ENCODE data around the gene TIMM17A.
"Not testable (repeated sequence)": the region's sequence is repeated elsewhere in the genome, so short reads cannot be mapped to it uniquely, and the experiment has no call there.

Gene TIMM17A

DNA sequence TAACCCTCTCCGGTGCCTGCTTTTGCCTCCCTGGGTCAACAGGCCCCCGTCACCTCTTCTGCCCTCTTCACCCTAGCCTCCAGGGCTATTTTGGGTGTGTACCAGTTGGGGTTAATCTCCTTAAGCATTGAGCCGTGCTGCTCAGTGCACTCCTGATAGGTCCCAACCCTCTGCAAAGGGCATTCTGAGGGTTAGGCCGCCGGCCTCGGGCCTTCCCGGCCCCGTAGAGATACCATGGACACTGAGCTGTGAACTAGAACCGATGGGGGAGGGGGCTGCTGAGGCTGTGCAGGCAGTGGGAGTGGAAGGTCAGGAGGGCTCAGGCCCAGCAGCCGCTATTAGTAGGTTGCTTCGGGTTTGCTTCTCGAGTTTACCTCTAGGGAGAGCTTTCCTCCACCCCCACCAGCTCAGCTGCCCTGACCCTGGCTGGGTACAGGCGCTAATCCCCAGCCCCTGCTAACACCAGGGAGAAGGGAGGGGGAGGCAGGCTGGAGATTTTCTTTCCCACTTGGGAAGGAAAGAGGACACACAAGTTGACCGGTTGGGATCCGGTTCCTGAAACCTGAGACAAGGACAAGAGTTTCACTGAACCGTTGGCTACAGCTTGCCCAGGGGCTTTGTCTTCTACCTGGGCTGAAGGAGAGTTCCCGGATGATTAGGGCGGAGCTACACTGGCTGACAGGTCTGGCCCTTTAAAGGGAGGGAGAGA lies 13.7 kb upstream of the TIMM17A start:
- peak; percentile 19 for DNase-seq

DNA sequence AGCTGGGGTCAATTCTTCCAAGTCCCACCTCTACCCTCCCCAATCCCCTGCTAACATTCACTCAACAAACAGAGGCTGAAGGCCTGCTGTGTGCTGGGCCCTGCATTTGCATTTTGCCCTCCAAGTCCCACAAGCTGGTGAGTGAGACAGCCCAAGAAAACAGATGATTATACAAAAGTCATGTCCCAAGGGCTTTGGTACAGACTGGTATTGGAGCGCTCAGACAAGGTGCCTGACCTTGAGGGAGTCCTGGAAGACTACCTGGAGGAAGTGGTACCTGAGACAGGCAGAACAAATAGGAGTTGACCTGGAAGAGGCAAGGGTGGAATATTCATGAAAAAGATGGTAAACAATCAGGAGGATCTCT lies 13.2 kb upstream of the TIMM17A start:
- no peak for DNase-seq

DNA sequence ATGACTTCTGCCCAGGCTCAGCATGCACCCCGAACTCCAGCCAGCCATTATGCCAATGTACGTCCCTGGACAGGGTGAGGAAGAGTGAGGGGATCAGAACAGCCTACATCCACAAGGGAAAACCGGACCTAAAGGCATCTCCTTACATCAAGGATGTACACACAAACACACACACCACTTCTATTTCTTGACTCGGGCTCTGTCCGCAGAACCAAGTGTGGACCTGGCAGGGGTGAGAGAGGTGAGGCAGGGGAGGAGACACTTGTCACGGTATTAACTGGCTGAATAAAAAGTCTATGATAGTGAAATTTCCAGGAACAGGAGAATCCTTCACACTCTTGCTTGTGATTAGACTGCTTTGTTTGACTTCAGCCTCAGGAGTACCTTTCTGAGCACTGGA lies 11.3 kb upstream of the TIMM17A start:
- no peak for DNase-seq

DNA sequence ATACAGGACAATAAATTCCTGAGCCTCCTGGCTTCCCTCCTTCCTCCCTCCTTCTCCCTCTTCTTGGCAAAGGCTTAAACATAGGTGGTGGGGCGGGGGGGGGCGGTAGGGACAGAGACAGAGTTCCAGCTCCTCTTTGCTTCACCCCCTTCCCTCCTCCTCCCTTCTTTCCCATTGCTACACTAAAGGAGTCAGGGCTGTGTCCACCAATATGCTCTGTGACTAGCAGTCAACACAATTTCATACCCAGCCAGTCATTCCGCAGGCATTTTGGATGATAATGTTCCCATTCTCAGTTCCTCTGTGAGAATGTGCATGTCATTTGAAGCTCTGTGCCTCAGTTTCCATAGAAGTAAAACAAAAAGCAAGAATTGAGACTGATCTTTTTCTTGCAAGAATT lies 10.7 kb upstream of the TIMM17A start:
- no peak for DNase-seq

DNA sequence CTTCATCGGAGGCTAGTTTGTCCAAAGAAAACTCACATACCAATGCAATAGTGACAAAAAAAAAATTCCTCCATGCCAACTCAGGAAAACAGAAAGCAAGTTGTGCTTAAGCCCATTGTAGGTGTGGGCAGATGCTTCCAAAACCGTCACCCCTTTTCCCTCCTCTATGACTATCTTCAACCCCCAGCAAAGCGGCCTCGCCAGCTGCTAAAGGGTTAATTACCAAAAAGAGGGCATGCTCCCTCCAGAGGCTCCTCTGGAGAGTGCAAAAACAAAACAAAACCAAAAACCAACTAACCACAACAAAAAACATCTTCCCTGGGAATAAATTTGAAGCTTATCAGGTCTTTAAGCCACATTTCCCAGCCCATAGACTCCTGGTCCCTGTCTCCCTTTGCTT lies 10.1 kb upstream of the TIMM17A start:
- DNase-seq: no peak

DNA sequence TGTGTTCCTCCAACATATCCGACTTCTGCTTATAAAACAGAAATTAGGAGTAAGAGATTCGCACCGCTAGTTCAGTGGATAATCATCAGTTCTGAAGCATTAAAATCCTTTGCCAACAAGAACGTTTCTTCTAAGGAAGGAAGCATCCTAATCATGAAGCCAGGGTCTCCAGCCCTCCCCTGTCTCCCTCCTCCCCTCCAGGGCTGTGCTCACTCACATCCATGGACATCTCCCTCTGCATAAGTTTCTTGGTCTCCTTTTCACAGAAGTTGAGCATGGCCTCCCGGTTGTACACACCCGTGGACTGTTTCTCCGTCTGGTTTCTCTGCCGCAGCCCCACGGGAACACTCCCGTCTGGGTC lies 9.5 kb upstream of the TIMM17A start:
- no peak for DNase-seq

DNA sequence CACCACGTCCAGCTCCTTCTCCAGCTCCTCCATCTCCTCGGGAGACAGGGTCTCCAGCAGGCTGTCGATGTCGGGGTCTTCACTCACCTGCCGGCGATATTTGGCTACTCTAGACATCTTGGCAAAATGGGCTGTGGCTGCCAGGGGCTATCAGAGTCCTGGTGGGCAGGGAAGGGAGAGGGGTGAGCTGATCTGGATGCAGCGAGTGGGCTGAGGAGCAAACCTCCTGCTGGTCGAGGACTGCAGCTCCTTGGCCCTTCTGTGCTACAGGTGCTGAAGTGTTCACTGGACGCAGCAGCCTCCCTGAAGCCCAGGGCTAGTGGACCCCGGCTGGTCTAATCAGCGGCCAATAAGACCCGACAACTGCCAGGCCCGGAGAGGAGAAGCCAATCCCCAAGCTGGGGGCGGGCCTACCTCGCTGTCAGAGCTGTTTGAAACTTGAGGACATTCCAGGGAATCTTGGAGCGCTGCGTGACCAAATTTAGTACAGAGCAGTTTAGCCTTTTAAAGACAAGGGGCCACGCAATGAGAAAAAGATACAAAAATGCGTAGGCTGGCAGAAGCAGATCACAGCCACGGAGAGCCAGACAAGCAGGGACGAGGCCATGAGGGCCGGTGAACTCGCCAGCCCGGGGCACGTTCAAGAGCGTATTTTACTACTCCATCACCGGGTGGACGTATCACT lies 8.9 kb upstream of the TIMM17A start, which contains the start of gene LMOD1:
Gene LMOD1 (minus strand): TSS at position 325 of the 685 bp plus-strand sequence. CDS start 208 bp downstream, at position 117.
- DNase-seq: peak; percentile 73

DNA sequence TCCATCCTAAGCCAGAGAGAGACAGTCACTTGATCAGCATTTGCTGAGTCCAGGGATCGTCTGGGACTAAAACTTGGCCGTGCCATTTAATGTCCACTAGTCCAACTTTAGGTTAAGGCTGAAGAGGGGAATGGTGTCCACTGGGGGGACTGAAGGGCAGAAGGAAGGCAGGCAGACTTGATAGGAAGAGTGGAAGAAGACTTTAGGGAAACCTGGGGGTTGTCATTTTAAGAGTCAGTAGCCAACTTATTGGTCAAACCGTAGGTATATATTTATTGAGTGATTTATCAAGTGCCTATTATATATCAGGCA lies 7.7 kb upstream of the TIMM17A start:
- no peak for DNase-seq

DNA sequence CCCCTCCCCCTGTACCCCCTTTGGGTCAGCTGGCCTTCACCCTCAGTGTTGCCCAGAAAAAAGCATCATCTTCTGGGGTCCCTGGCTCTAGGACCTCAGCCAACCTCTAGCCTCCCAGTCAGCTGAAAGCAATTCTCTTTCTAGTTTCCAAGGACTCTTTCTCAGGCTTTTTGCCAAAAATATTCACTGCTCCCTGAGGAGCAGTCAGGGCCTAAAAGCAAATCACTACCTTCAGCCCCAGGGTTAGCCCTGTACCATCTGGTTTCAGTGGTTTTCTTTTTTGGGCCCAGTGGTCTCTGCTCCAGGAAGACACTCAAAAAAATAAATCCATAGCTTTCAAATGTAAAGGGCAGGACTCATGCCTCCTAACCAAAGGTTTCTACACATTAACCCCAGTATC lies 5.8 kb upstream of the TIMM17A start:
- DNase-seq: no peak

DNA sequence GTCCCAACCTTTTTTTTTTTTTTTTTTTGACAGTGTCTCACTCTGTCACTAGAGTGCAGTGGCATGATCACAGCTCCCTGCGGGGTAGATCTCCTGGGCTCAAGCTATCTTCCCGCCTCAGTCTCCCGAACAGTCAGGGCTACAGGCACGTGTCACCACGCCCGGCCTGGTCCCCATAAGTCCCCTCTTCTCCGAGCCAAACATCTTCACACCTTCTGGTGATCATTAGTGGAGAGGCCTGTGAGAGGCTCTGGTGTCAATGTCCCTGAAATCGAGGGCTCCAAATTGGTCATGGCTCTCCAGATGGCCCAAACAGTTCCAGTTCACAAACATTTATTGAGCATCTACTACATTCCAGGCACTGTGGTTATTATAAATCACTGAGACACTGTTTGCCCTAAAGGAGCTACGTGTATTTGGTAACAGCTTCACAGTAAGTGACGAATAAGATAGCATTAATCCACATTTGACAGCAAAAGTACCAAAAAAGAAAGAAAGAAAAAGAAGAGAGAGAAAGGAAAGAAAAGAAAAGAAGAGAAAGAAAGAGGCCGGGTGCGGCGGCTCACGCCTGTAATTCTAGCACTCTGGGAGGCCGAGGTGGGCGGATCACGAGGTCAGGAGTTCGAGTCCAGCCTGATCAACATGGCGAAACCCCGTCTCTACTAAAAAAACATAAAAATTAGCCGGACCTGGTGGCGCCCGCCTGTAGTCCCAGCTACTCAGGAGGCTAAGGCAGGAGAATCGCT lies 867 bp upstream of the TIMM17A start:
- no peak for DNase-seq

DNA sequence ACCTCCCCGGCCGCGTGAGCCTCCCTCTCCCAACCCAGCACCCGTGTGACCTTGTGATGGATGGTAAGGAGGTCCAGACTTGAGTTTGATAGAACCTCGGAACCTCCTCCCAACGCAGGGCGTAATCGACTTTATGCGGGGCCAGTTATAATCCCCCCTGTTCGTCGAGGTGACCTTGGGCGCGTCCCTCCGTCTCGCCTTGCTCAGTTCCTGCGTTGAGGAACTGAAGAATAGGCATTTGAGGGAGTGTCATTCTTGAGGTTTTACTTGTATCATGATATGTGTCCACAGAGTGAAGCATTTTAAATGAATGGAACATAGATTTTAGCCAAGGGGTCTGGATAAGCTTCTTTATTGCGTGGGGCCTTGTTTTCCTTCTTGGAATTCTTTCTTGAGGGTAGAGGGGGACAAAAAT lies 433 bp downstream of the TIMM17A start:
- no peak for DNase-seq

DNA sequence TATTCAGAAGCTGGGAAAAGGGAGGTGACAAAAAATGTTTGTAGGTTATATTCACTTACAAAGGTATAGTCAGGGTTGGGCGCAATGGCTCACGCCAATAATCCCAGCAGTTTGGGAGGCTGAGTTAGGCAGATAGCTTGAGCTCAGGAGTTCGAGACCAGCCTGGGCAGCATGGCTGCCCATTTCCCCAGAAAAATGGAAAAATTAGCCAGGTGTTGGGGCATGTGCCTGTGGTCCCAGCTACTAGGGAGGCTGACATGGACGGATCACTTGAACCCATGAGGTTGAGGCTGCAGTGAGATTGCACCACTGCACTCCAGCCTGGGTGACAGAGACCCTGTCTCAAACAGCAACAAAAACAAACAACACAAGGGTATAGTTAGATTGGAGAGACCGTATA lies 3.0 kb downstream of the TIMM17A start:
- no peak for DNase-seq

DNA sequence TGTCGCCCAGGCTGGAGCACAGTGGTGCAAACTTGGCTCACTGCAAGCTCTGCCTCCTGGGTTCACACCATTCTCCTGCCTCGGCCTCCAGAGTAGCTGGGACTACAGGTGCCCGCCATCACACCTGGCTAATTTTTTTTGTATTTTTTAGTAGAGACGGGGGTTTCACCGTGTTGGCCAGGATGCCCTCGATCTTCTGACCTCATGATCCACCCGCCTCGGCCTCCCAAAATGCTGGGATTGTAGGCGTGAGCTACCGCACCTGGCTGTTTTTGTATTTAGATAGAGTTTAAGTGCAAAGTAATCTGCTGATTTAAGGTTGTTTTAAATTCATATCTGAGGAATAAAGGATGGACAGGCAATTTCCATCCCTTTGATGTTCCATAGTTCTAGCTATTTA lies 7.1 kb downstream of the TIMM17A start:
- DNase-seq: not testable (repeated sequence)

DNA sequence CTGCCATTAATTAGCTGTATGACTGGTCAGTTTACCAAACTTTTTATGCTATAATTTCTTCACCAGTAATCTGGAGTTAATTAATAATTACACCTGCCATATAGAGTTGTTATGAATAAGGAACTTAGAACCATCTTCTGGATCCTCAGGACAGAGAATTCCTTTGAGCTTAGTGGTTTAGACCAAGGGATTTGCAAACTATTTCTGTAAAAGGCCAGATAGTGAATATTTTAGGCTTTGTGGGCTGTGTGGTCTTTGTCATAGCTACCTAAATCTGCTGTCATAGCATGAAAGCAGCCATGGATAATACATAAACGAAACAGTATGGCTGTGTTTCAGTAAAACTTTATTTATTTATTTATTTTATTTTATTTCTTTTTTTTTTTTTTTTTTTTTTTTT lies 9.0 kb downstream of the TIMM17A start:
- DNase-seq: no peak

DNA sequence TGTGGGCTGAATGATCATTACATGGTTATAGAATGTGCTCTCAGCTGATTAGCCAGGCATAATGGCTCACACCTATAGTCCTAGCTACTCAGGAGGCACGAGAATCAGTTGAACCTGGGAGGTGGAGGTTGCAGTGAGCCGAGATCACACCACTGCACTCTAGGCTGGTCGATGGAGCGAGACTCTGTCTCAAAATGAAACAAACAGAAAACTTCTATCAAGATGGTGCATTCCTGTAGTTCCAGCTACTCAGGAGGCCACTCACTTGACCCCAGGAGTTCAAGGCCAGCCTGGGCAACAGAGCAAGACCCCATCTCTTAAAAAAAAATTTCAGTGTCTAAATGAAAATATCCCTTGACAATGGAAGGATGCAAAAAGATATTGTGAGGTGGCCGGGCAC lies 10.9 kb downstream of the TIMM17A start:
- no peak for DNase-seq

DNA sequence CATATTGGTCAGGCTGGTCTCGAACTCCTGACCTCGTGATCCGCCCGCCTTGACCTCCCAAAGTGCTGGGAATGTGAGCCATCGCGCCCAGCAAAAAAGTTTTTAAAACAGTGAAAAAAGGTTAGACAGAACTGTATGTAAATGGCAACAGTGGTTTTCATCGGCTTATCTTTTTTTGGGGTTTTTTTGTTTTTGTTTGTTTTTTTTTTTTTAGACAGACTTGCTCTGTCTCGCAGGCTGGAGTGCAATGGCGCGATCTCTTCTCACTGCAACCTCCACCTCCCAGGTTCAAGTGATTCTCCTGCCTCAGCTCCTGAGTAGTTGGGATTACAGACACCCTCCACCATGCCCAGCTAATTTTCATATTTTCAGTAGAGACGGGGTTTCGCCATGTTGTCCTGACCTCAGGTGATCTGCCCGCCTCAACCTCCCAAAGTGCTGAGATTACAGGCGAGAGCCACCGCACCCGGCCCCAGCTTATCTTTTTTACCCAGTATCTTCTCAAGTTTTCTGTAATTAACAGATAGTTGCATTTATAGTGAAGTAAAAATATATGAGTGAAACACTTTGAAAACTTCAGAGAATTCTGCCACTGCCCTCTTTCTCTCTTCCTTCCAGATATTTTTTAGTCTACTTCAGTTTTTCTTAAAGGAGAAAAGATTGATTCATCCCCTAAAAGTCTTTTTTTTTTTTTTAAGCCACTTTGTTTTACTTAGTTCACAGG lies 13.1 kb downstream of the TIMM17A start:
- no peak for DNase-seq

DNA sequence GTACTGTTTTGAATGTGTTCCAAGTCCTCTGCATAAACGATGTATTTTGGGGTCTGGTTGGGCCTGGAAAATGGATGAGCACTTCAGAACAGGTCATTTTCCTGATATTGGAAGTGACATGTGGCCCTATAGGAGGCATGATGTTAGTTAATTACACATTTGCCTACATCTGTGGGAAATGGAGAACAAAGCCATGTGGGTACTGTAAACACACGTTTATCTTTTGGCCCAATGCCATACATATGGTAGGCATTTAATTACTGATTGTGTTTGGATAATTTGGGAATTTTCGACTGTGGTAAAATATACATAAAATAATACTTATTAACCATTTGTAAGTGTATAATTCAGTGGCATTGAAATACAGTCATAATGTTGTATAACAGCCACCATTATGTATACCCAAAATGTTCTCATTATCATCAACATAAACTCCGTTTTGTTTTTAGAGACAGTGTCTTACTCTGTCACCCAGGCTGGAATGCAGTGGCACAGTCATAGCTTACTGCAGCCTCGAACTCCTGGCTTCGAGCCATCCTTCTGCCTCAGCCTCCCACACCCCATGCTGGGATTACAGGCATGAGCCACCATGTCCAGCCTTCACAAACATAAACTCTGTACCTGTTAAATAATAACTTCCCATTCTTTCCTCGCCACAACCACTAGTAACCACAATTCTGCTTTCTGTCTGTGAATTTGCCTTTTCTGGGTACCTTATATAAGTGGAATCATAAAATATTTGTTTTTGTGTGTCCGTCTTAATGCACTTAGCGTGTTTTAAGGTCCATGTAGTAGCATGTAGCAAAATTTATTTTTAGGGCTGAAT lies 15.2 kb downstream of the TIMM17A start:
- no peak for DNase-seq

DNA sequence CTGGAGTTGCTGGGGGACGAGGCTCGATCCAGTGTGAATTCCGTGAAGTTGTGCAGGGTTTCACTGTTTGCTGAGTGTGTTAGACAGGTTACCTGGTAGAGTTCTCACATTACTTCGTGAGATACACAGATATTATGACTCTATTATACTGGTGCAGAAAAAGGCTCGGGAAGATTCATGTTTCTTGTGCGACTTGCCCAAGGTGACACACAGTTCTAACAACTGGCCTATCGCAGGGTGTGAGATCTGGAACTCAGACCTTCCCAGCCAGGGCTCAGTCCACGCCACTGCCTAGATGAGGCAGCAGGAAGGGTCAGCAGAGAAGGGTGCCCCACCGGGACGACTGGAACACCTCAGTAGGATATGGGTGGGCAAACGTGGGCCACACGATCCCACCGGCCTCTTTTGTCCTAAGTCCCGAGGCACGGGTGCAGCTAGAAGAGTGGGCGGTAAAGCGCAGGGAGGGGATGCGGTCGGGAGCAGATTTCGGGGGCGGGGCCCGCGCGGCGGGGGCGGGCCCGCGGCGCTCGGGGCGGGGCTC lies 26.8 kb downstream of the TIMM17A start:
- DNase-seq: peak; percentile 47

DNA sequence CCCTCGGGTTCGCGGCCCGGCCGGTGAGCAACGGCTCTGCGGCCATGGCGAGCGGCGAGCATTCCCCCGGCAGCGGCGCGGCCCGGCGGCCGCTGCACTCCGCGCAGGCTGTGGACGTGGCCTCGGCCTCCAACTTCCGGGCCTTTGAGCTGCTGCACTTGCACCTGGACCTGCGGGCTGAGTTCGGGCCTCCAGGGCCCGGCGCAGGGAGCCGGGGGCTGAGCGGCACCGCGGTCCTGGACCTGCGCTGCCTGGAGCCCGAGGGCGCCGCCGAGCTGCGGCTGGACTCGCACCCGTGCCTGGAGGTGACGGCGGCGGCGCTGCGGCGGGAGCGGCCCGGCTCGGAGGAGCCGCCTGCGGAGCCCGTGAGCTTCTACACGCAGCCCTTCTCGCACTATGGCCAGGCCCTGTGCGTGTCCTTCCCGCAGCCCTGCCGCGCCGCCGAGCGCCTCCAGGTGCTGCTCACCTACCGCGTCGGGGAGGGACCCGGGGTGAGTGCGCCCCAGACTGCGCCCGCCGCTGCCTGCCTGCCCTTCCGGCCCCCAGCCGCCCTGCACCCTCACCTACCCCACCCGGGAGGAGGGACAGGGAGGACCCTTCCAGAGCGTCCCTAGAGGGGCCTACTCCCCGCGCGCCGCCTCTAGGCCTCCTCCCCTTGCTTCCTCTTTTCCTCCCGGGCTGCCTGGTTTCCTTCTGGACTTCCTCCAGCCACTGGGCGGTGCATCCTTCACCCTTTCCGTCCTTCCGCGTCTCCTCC lies 27.5 kb downstream of the TIMM17A start, which contains the start of gene RNPEP:
Gene RNPEP (plus strand): TSS at position 26 of the 757 bp plus-strand sequence. CDS start 19 bp downstream, at position 45.
- peak; percentile 74 for DNase-seq

DNA sequence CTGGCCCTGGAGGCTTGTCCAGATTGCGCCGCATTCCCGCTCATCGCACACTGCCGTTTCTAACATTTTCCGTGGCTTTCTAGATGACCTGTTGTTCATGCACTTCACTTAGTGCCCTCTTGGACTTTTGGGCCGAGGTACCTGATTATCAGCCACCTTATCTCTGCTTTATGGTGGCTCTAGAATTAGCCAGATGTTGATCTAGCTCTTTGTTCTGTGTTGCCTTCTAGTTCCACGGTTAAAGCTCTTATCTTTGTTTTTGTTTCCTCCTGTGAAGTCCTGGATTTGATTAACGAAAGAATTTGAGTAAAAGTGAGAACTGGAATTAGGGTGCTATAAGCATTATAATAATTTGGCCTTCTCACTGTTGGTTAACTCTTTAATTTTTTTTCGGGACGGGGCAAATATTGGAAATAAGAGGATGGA lies 28.1 kb downstream of the TIMM17A start:
- DNase-seq: no peak

DNA sequence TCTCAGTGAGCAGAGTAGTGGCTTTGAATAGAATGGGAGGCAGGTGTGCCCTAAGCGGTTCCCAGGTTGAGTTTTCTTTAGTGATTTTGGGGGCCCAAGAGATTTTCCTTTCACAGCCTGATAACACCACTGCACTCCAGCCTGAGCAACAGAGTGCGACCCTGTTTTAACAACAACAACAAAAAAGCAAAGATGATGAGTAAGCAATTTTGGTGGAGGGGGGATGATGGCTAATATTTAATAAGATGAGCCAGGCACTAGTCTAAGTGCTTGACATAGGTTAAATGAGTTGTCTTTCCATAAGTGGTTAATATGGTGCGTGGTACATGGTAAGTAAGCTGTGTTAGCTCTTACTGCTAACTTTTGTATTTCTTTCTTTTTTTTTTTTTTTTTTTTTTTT lies 29.1 kb downstream of the TIMM17A start:
- DNase-seq: no peak
